OCI-LY3 (cell line): Measurements from ENCODE around the gene PILRA.

Experiments
- H2AFZ ChIP-seq: fragments of 200-600, 300-600 bp; shearing (Covaris generic); 2 replicates; pipeline ENCODE4 v1.6.0; 2014; ENCODE audit warnings: antibody characterized with exemption, low read depth, low read length
- H3K27ac ChIP-seq: fragments of 200-600, 300-600 bp; sonication (generic); 2 replicates; pipeline ENCODE4 v1.5.1; 2014; ENCODE audit warnings: mild to moderate bottlenecking, low read length, moderate library complexity, mixed read lengths
- H3K27me3 ChIP-seq: fragments of 200-600, 300-600 bp; sonication (generic); 2 replicates; pipeline ENCODE4 v1.6.1; 2014; ENCODE audit warnings: low read depth, low read length, mixed read lengths
- H3K36me3 ChIP-seq: fragments of 200-600, 300-600 bp; sonication (generic); replicated peaks from 2 replicates; pipeline ENCODE3; 2014; ENCODE audit warnings: low read depth, low read length, mixed read lengths
- H3K4me1 ChIP-seq: fragments of 300-600, 200-600 bp; sonication (generic); 2 replicates; pipeline ENCODE4 v1.6.1; 2014; ENCODE audit warnings: low read length, mixed read lengths
- H3K4me2 ChIP-seq: fragments of 200-600, 300-600 bp; sonication (generic); 2 replicates; pipeline ENCODE4 v1.6.1; 2014; ENCODE audit warnings: low read length, mixed read lengths
- H3K4me3 ChIP-seq: fragments of 300-600, 200-600 bp; sonication (generic); 2 replicates; pipeline ENCODE4 v1.5.1; 2014; ENCODE audit warnings: antibody characterized with exemption, mild to moderate bottlenecking, low read length, moderate library complexity
- H3K79me2 ChIP-seq: fragments of 300-600, 200-600 bp; shearing (Covaris generic); 2 replicates; pipeline ENCODE4 v1.6.1; 2014; ENCODE audit warnings: mild to moderate bottlenecking, low read length, mixed read lengths
- H3K9ac ChIP-seq: fragments of 300-600, 200-600 bp; shearing (Covaris generic); 2 replicates; pipeline ENCODE4 v1.6.0; 2014; ENCODE audit warnings: mild to moderate bottlenecking, low read length, moderate library complexity
- H3K9me3 ChIP-seq: fragments of 200-600, 300-600 bp; shearing (Covaris generic); 2 replicates; pipeline ENCODE4 v1.6.1; 2014; ENCODE audit warnings: low read length, mixed read lengths; ENCODE audit not compliant: insufficient read depth
- H4K20me1 ChIP-seq: fragments of 200-600, 300-600 bp; sonication (generic); 2 replicates; pipeline ENCODE4 v1.6.1; 2016; ENCODE audit warnings: low read length, mixed read lengths; ENCODE audit not compliant: insufficient read depth
- CTCF ChIP-seq: fragments of 200-600, 300-600 bp; sonication (generic); IDR thresholded peaks from 2 replicates; pipeline ENCODE4 v1.5.1; 2014; ENCODE audit warnings: antibody characterized with exemption, low read length, low read depth
- EZH2phosphoT487 ChIP-seq: fragments of 200-600 bp; shearing (Covaris generic); IDR thresholded peaks from 2 replicates; pipeline ENCODE4 v1.6.1; 2018; ENCODE audit warnings: antibody characterized with exemption, mixed run types, low read depth

PILRA gene

GRCh38 chr7:100390286-100391009, 17.2 kb downstream of the PILRA start:
- Histone ChIP-seq H3K79me2 (no peaks in the 10 kb centered on the region), H3K9me3 (0 out of 2 replicates have a peak, but pooled peaks cover 3% of the 10 kb centered on the region), H2AFZ (no peak overlapping the region), H3K4me1 (peaks cover 33% of the 10 kb centered on the region), H3K36me3 (no peaks in the 10 kb centered on the region), H3K9ac (no peak overlapping the region), H3K27me3 (peaks cover 52% of the 10 kb centered on the region), H3K4me3 (no peak overlapping the region), H4K20me1 (no peaks in the 10 kb centered on the region), H3K4me2 (no peak overlapping the region), H3K27ac (no peak overlapping the region)
- TF ChIP-seq CTCF (no peak), EZH2phosphoT487 (no peak)

- peaks cover 60% of the 10 kb centered on the region for H3K4me1 ChIP-seq
Observed at GRCh38 chr7:100393233-100393905, 20.1 kb downstream of the PILRA start.

GRCh38 chr7:100394077-100394476, 20.8 kb downstream of the PILRA start:
- H3K4me3 ChIP-seq, result no peak overlapping the region
- H3K4me2 ChIP-seq, result peak overlapping the region; percentile 43
- H3K36me3 ChIP-seq, result no peaks in the 10 kb centered on the region
- H3K27me3 ChIP-seq, result peaks cover 52% of the 10 kb centered on the region
- peaks cover 60% of the 10 kb centered on the region for H3K4me1 ChIP-seq
- H3K9ac ChIP-seq, result no peak overlapping the region
- no peaks in the 10 kb centered on the region for H4K20me1 ChIP-seq
- H3K79me2 ChIP-seq, result no peaks in the 10 kb centered on the region
- H3K27ac ChIP-seq, result no peak overlapping the region
- H3K9me3 ChIP-seq, result 0 out of 2 replicates have a peak, but pooled peaks cover 3% of the 10 kb centered on the region
- no peak overlapping the region for H2AFZ ChIP-seq
- TF ChIP-seq EZH2phosphoT487 (no peak), CTCF (no peak)

More at GRCh38 chr7:100393233-100393905, 20.1 kb downstream of the PILRA start:
- Histone ChIP-seq H3K36me3 (no peaks in the 10 kb centered on the region), H3K4me2 (peak overlapping the region; percentile 43), H3K9ac (no peak overlapping the region), H3K79me2 (no peaks in the 10 kb centered on the region), H3K4me3 (no peak overlapping the region; the same call in 1 of the 2 replicates), H4K20me1 (no peaks in the 10 kb centered on the region), H3K27me3 (peaks cover 50% of the 10 kb centered on the region), H3K9me3 (0 out of 2 replicates have a peak, but pooled peaks cover 3% of the 10 kb centered on the region), H3K27ac (no peak overlapping the region), H2AFZ (no peak overlapping the region)
- TF ChIP-seq EZH2phosphoT487 (no peak), CTCF (no peak)

GRCh38 chr7:100396421-100396982, 23.2 kb downstream of the PILRA start:
- Histone ChIP-seq H3K4me3 (peak overlapping the region; percentile 70), H3K79me2 (no peaks in the 10 kb centered on the region), H3K36me3 (no peaks in the 10 kb centered on the region), H3K9ac (peak overlapping the region; percentile 59; the same call in 1 of the 2 replicates), H3K27me3 (peaks cover 52% of the 10 kb centered on the region), H3K9me3 (0 out of 2 replicates have a peak, but pooled peaks cover 3% of the 10 kb centered on the region), H3K4me1 (peaks cover 66% of the 10 kb centered on the region), H3K4me2 (peak overlapping the region; percentile 93), H4K20me1 (no peaks in the 10 kb centered on the region), H3K27ac (peak overlapping the region; percentile 92), H2AFZ (no peak overlapping the region)
- TF ChIP-seq EZH2phosphoT487 (peak; percentile 74; the same call in 1 of the 2 replicates), CTCF (no peak)
